SK-N-SH treated with all-trans-retinoic acid at 6 μM for 48 hours (cell line): ENCODE results near the gene CCDC81.

ENCODE experiments used
- ATAC-seq: fragments of 200-7000 bp; cut with Tn5 transposase; 3 replicates; pipeline ENCODE4 v1.9.1; 2020; ENCODE audit warnings: mild to moderate bottlenecking, moderate library complexity
- ARNTL ChIP-seq: fragments of 450-650 bp; formaldehyde crosslinking; IDR thresholded peaks from 2 replicates; pipeline ENCODE4 v1.5.0; 2020; ENCODE audit warnings: low read depth, mild to moderate bottlenecking, moderate library complexity, borderline replicate concordance
- BACH2 ChIP-seq: fragments of 250-450 bp; sonication (Bioruptor Pico); IDR thresholded peaks from 2 replicates; pipeline ENCODE4 v1.9.0; 2021; ENCODE audit warnings: mild to moderate bottlenecking, borderline replicate concordance
- CSDC2 ChIP-seq: fragments of 250-450 bp; sonication (Bioruptor Pico); IDR thresholded peaks from 2 replicates; pipeline ENCODE4 v1.5.0; 2020; ENCODE audit warnings: mild to moderate bottlenecking, moderate library complexity
- ESRRG ChIP-seq: fragments of 250-450 bp; sonication (Bioruptor Pico); IDR thresholded peaks from 2 replicates; pipeline ENCODE4 v1.6.1; 2021; ENCODE audit warnings: mild to moderate bottlenecking
- ISL1 ChIP-seq: fragments of 250-450 bp; sonication (Bioruptor Pico); IDR thresholded peaks from 2 replicates; pipeline ENCODE4 v2.1.2; 2022; ENCODE audit warnings: mild to moderate bottlenecking, moderate library complexity
- PPARA ChIP-seq: fragments of 250-450 bp; sonication (Bioruptor Pico); IDR thresholded peaks from 2 replicates; pipeline ENCODE4 v1.5.0; 2020; ENCODE audit warnings: mild to moderate bottlenecking, borderline replicate concordance
- TCF4 ChIP-seq: fragments of 250-450 bp; sonication (Bioruptor Pico); IDR thresholded peaks from 2 replicates; pipeline ENCODE4 v1.8.0; 2021; ENCODE audit warnings: mild to moderate bottlenecking, moderate library complexity, borderline replicate concordance
- ZC3H10 ChIP-seq: fragments of 250-450 bp; sonication (Bioruptor Pico); IDR thresholded peaks from 2 replicates; pipeline ENCODE4 v1.5.1; 2021; ENCODE audit warnings: mild to moderate bottlenecking, moderate library complexity
- ZNF70 ChIP-seq: fragments of 450-650 bp; formaldehyde crosslinking; IDR thresholded peaks from 2 replicates; pipeline ENCODE4 v1.5.0; 2020; ENCODE audit warnings: mild to moderate bottlenecking, moderate library complexity
- TF ChIP-seq, protein P1 (sequence below): fragments of 250-450 bp; sonication (Bioruptor Pico); IDR thresholded peaks from 2 replicates; pipeline ENCODE4 v1.8.0; 2021; ENCODE audit warnings: low read depth, mild to moderate bottlenecking, moderate library complexity, borderline replicate concordance
- TF ChIP-seq, protein P2 (sequence below): fragments of 250-450 bp; sonication (Bioruptor Pico); IDR thresholded peaks from 2 replicates; pipeline ENCODE4 v1.5.1; 2020; ENCODE audit warnings: low read depth, mild to moderate bottlenecking, moderate library complexity

The CCDC81 gene

DNA sequence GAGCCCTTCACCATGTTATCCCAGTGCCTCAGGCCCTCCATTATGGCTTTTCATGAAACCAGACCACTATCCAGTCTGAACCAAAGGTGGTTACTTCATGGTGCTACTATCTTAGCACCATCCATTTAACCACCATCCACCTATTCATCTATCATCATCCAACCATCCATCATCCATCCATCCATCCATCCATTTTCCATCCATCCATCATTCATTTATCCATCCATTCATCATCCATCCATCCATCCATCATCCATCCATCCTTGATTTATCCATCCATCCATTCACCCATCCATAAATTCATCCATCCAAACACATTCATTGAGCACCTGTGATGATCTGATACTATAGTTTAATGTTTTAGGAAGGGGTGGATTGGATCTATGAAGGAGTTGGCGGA lies 93.5 kb downstream of the CCDC81 start:
- ATAC-seq: no peak
- TF ChIP-seq PPARA (no peak), ARNTL (CRISPR knock-in tag) (no peak), CSDC2 (no peak)

DNA sequence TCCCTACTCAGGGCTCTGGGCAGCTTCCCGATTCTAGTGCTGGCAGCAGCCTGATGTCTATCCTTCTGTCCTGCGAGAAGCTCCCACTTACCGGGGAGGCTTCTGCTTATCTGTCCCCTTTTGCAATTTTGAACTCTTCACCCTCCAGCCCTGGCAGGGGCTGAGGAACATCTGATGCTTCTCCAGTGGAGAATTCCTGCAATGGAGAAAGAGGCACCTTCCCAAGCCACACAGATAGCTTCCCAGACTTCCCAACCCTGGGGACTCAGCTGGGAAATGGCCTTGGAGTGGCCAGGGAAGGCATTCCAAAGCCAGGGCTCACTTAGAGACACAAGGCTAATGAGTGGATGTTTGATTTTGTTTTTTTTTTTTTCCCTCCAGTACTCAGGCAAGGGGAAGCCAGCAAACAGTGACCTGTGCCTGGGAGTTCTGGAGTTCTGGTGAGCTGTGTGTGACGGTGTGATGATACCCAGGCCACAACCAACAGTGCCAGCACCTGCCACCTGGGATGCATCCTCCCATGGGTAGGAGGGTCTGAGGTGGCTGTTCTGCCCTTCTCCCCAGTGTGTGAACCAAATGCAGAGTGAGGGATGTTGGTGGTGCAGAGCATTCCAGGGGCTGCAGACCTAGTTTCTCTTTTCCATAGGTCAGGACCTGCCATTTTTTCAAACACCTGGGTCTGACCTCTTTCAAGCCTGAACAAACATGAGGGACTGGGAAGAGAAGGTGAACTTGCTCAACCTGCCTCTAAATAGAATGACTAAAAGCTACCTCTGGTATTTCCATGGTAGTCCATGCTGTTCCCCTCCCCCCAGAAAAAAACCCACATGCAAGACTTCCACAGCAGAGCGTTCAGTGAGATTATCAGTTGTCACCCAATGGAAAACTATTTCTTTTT lies 95.1 kb downstream of the CCDC81 start:
- no peak for ATAC-seq
- TF ChIP-seq, protein P1, sequence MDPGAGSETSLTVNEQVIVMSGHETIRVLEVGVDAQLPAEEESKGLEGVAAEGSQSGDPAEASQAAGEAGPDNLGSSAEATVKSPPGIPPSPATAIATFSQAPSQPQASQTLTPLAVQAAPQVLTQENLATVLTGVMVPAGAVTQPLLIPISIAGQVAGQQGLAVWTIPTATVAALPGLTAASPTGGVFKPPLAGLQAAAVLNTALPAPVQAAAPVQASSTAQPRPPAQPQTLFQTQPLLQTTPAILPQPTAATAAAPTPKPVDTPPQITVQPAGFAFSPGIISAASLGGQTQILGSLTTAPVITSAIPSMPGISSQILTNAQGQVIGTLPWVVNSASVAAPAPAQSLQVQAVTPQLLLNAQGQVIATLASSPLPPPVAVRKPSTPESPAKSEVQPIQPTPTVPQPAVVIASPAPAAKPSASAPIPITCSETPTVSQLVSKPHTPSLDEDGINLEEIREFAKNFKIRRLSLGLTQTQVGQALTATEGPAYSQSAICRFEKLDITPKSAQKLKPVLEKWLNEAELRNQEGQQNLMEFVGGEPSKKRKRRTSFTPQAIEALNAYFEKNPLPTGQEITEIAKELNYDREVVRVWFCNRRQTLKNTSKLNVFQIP: no peak
- TF ChIP-seq ARNTL (CRISPR knock-in tag) (no peak), ESRRG (CRISPR knock-in tag) (no peak), ZC3H10 (CRISPR knock-in tag) (no peak), CSDC2 (no peak), TCF4 (CRISPR knock-in tag) (no peak), BACH2 (CRISPR knock-in tag) (no peak), ISL1 (no peak), ZNF70 (no peak)
- TF ChIP-seq, protein P2, sequence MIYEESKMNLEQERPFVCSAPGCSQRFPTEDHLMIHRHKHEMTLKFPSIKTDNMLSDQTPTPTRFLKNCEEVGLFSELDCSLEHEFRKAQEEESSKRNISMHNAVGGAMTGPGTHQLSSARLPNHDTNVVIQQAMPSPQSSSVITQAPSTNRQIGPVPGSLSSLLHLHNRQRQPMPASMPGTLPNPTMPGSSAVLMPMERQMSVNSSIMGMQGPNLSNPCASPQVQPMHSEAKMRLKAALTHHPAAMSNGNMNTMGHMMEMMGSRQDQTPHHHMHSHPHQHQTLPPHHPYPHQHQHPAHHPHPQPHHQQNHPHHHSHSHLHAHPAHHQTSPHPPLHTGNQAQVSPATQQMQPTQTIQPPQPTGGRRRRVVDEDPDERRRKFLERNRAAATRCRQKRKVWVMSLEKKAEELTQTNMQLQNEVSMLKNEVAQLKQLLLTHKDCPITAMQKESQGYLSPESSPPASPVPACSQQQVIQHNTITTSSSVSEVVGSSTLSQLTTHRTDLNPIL (CRISPR knock-in tag): no peak
